Lung (tissue), 12 donors: ENCODE measurements around the gene SRRM4. TPM values are rescaled to one million over a fixed set of nuclear protein-coding genes. Genes with fewer than 3 reads are reported as not detected.

Experiments
- ATAC-seq: fragments of 200-7000 bp; cut with Tn5 transposase; one replicate; pipeline ENCODE4 v1.9.1; 2020; ENCODE audit warnings: moderate number of reproducible peaks; ENCODE audit not compliant: insufficient read depth, low FRiP score
- DNase-seq, 3 donors: peaks; one replicate each; pipeline ENCODE4 v3.0.0-alpha.2; 2013 to 2017
- H3K27ac ChIP-seq, 2 donors: one replicate each; pipeline ENCODE4 v1.5.1; 2013; ENCODE audit warnings: mild to moderate bottlenecking in 2 of 2, moderate library complexity in 2 of 2, control low read depth in 1 of 2, inconsistent platforms in 1 of 2, low read depth in 1 of 2, low read length in 1 of 2
- H3K27me3 ChIP-seq, 3 donors: one replicate each; pipeline ENCODE4 v1.5.1; 2013; ENCODE audit warnings: low read length in 2 of 3; ENCODE audit not compliant: control insufficient read depth in 3 of 3, insufficient read depth in 3 of 3
- H3K36me3 ChIP-seq, 4 donors: one replicate each; pipeline ENCODE4 v1.5.1; 2013; ENCODE audit warnings: low read length in 4 of 4, mild to moderate bottlenecking in 1 of 4, moderate library complexity in 1 of 4; ENCODE audit not compliant: control insufficient read depth in 4 of 4, insufficient read depth in 4 of 4
- H3K4me1 ChIP-seq, 5 donors: one replicate each; pipeline ENCODE4 v1.5.1; 2013; ENCODE audit warnings: low read length in 5 of 5, mild to moderate bottlenecking in 2 of 5, moderate library complexity in 1 of 5; ENCODE audit not compliant: control insufficient read depth in 5 of 5, insufficient read depth in 5 of 5
- H3K4me3 ChIP-seq: one replicate; pipeline ENCODE4 v1.5.1; 2013; ENCODE audit warnings: mild to moderate bottlenecking, control low read depth, moderate library complexity
- H3K9ac ChIP-seq, 2 donors: one replicate each; pipeline ENCODE4 v1.5.1; 2013; ENCODE audit warnings: low read length in 2 of 2, control low read depth in 1 of 2; ENCODE audit not compliant: insufficient read depth in 1 of 2
- H3K9me3 ChIP-seq, 4 donors: one replicate each; pipeline ENCODE4 v1.5.1; 2013; ENCODE audit warnings: low read length in 3 of 4, mild to moderate bottlenecking in 1 of 4, moderate library complexity in 1 of 4; ENCODE audit not compliant: control insufficient read depth in 4 of 4, insufficient read depth in 3 of 4
- CTCF ChIP-seq: IDR thresholded peaks from 2 replicates; pipeline ENCODE4 v1.5.1; 2012; ENCODE audit warnings: mild to moderate bottlenecking; ENCODE audit errors: control extremely low read depth, extremely low read depth
- WGBS, 2 donors: extraction: QIAGEN DNeasy Blood & Tissue Kit; methylation state at CpG; one replicate each; pipeline ENCODE4 v1.1.7; 2013; 5-methylcytosine and 5-hydroxymethylcytosine counted together
- polyA plus RNA-seq, 2 donors: library from polyadenylated mRNA; stranded (reverse); fragments of 200-250 nt; gene quantifications; one replicate each; pipeline ENCODE4 v1.2.1, GENCODE V29; 2013
- total RNA-seq, 2 donors: library from RNA; depleted of rRNA in 1 of 2; stranded (reverse); fragments of >200 nt in 1 of 2; gene quantifications; one replicate each; pipeline ENCODE4 v1.2.1, GENCODE V29; 2014 to 2021
- donor health status: control.
- donor health status: control.
- donor health status: Bipolar disorder and iron deficiency.
- donor health status: healthy.
- donor health status: DM: yes; HTN: yes; CAD: no.

Gene SRRM4
- total and polyA plus RNA-seq, 4 donors = 0.01 to 0.20 (median 0.03) TPM

- Histone ChIP-seq H3K27ac (no peak overlapping the region), H3K4me3 (no peak overlapping the region), H3K27me3 (peaks cover 13 to 39% (median 17%) of the 10 kb centered on the region in 3 donors), H3K4me1 (peaks cover 0 to 7% (median 0%) of the 10 kb centered on the region in 5 donors), H3K36me3 (no peaks in the 10 kb centered on the region), H3K9ac (no peak overlapping the region), H3K9me3 (peaks cover 0 to 6% (median 0%) of the 10 kb centered on the region in 4 donors)
- DNase-seq (no peak), ATAC-seq (no peak)
- 1 to 3% methylated on average over 29 of the region's 29 CpGs for WGBS, 2 donors
- no peak for TF ChIP-seq CTCF
Measured at GRCh38 chr12:118980407-118981014, 830 bp upstream of the SRRM4 start.

GRCh38 chr12:118982302-118982701 lies 961 bp downstream of the SRRM4 start:
- Histone ChIP-seq H3K9ac (no peak overlapping the region), H3K36me3 (no peaks in the 10 kb centered on the region), H3K9me3 (peaks cover 0 to 6% (median 0%) of the 10 kb centered on the region in 4 donors), H3K27ac (no peak overlapping the region), H3K4me3 (no peak overlapping the region), H3K27me3 (peaks cover 13 to 43% (median 17%) of the 10 kb centered on the region in 3 donors), H3K4me1 (peaks cover 0 to 7% (median 0%) of the 10 kb centered on the region in 5 donors)
- DNase-seq = no peak
- no peak for ATAC-seq
- TF ChIP-seq CTCF = no peak
- 20 to 21% methylated on average over 8 of the region's 8 CpGs for WGBS, 2 donors

DNA sequence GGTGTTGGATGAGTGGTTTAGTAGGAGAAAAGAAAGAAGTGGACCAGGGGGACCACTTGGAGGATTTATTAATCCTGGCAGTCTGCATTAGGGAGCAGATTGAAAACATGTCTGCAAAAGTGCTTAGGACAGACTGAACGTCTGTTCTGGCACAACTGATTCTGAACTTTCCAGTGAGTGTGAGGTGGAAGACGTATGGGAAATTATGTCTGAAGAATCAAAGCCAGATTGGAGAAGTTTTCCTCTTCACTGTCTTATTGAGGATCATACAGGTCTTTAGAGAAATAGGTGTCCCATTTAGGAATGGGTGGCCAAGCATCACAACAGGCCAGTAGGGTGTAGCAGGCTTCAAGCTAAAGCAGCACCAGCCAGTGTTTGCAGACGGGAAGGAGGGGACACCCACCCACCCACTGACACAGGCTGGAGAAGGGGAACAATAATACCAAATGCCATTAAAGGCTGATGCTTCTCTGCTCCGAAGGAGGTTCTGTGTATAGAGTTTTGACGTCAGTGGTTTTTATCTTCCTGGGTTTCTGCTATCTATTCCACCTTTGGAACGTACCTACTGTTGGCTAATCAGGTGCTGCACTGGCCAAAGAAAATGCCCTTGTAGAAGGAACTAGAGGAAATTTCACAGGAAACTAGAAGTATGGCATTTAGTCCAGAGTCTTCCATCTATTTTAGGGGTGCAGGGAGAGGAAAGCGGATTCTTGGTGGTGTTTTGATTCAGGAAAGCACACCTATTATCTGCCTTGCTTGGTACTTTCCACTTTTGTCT lies 1.8 kb downstream of the SRRM4 start:
- no peak for TF ChIP-seq CTCF
- Histone ChIP-seq H3K27ac (no peak overlapping the region), H3K4me1 (peaks cover 0 to 7% (median 0%) of the 10 kb centered on the region in 5 donors), H3K9ac (no peak overlapping the region), H3K4me3 (no peak overlapping the region), H3K27me3 (peaks cover 13 to 43% (median 17%) of the 10 kb centered on the region in 3 donors), H3K9me3 (peaks cover 0 to 6% (median 0%) of the 10 kb centered on the region in 4 donors), H3K36me3 (no peaks in the 10 kb centered on the region)
- DNase-seq (no peak), ATAC-seq (no peak)
- 53 to 62% methylated on average over 7 of the region's 7 CpGs for WGBS, 2 donors
